Measurements from ENCODE around the gene SPO11. TPM values are rescaled to one million over a fixed set of nuclear protein-coding genes. Genes with fewer than 3 reads are reported as not detected.

Gene SPO11
- total RNA-seq, 2 experiments from 2014 or later = not detected

GRCh38 chr20:57389695-57390603, 60.3 kb downstream of the SPO11 start:
- H3K36me3 Mint-ChIP-seq (ENCODE audit: low read depth) = peaks cover 26% of the 10 kb centered on the region
- peak overlapping the region; percentile 79 for H3K4me3 Mint-ChIP-seq
- ChIA-PET CTCF (interaction anchor here (0.8 to 2.5 kb wide), 12 partner anchors 9 to 985 kb away, joined by 3 to 20 read pairs (median 5); no protein-coding TSS in a partner anchor), POLR2A (interaction anchor here (0.6 to 2.6 kb wide), 8 partner anchors 9 to 1261 kb away, joined by 3 to 18 read pairs (median 4); partner anchors contain the start of genes RAE1, STX16 and ZBP1)
- H3K4me1 Mint-ChIP-seq (ENCODE audit: low read depth) = peaks cover 41% of the 10 kb centered on the region
- DNase-seq (peak; percentile 68), ATAC-seq (peak; percentile 9)
- no peaks in the 10 kb centered on the region for H3K27me3 Mint-ChIP-seq (ENCODE audit: low read depth)
- H3K9me3 Mint-ChIP-seq (ENCODE audit: insufficient read depth) = no peaks in the 10 kb centered on the region
- H3K27ac Mint-ChIP-seq = peak overlapping the region; percentile 90

GRCh38 chr20:57390604-57391438, 61.2 kb downstream of the SPO11 start, which contains the start of gene RBM38:
RBM38 (plus strand) TSS chr20:57391396; CDS start chr20:57391582, 186 bp downstream.
- ChIA-PET POLR2A (interaction anchor here (0.6 to 2.6 kb wide), 9 partner anchors 8 to 1261 kb away, joined by 3 to 18 read pairs (median 3); partner anchors contain the start of genes RAE1, STX16 and ZBP1), CTCF (interaction anchor here (1.0 to 2.5 kb wide), 8 partner anchors 8 to 229 kb away, joined by 4 to 20 read pairs (median 8); no protein-coding TSS in a partner anchor)
- H3K36me3 Mint-ChIP-seq (ENCODE audit: low read depth) = peaks cover 33% of the 10 kb centered on the region
- no peaks in the 10 kb centered on the region for H3K9me3 Mint-ChIP-seq (ENCODE audit: insufficient read depth)
- peak; percentile 62 for ATAC-seq
- H3K4me3 Mint-ChIP-seq = peak within 1 kb of the TSS; percentile 93
- H3K27me3 Mint-ChIP-seq (ENCODE audit: low read depth) = no peaks in the 10 kb centered on the region
- peak within 1 kb of the TSS; percentile 95 for H3K27ac Mint-ChIP-seq
- H3K4me1 Mint-ChIP-seq (ENCODE audit: low read depth) = peaks cover 47% of the 10 kb centered on the region
- peak; percentile 79 for DNase-seq

GRCh38 chr20:57391439-57392301, 62.1 kb downstream of the SPO11 start:
- H3K9me3 Mint-ChIP-seq (ENCODE audit: insufficient read depth) = no peaks in the 10 kb centered on the region
- H3K27me3 Mint-ChIP-seq (ENCODE audit: low read depth) = no peaks in the 10 kb centered on the region
- peak overlapping the region; percentile 95 for H3K27ac Mint-ChIP-seq
- peak overlapping the region; percentile 93 for H3K4me3 Mint-ChIP-seq
- ATAC-seq (peak; percentile 4), DNase-seq (peak; percentile 39)
- CTCF ChIA-PET = interaction anchor here (0.7 to 1.5 kb wide), 10 partner anchors 9 to 915 kb away, joined by 3 to 7 read pairs (median 3); no protein-coding TSS in a partner anchor
- H3K4me1 Mint-ChIP-seq (ENCODE audit: low read depth) = peaks cover 56% of the 10 kb centered on the region
- POLR2A ChIA-PET = interaction anchor here (0.7 to 2.6 kb wide), 21 partner anchors 7 to 1767 kb away, joined by 3 to 19 read pairs (median 4); partner anchors contain the start of genes RAE1, STX16 and ZBP1
- H3K36me3 Mint-ChIP-seq (ENCODE audit: low read depth) = peaks cover 40% of the 10 kb centered on the region

GRCh38 chr20:57392512-57393271, 63.1 kb downstream of the SPO11 start:
- ChIA-PET CTCF (interaction anchor here (0.7 to 1.5 kb wide), 10 partner anchors 10 to 914 kb away, joined by 3 to 7 read pairs (median 4); no protein-coding TSS in a partner anchor), POLR2A (interaction anchor here (0.7 to 2.0 kb wide), 14 partner anchors 9 to 1766 kb away, joined by 3 to 19 read pairs (median 4); no protein-coding TSS in a partner anchor)
- H3K4me1 Mint-ChIP-seq (ENCODE audit: low read depth) = peaks cover 66% of the 10 kb centered on the region
- H3K4me3 Mint-ChIP-seq = peak overlapping the region; percentile 93
- H3K9me3 Mint-ChIP-seq (ENCODE audit: insufficient read depth) = no peaks in the 10 kb centered on the region
- peak; percentile 93 for DNase-seq
- H3K27me3 Mint-ChIP-seq (ENCODE audit: low read depth) = no peaks in the 10 kb centered on the region
- peaks cover 50% of the 10 kb centered on the region for H3K36me3 Mint-ChIP-seq (ENCODE audit: low read depth)
- ATAC-seq = peak; percentile 57
- H3K27ac Mint-ChIP-seq = peak overlapping the region; percentile 95

Small RNAs within 50 kb of the gene (microRNA-seq; reads per million reads assigned to microRNA genes)
- not detected for gene MIR4325

Other genes with a start within 250 kb of the SPO11 start
- gene BMP7, start 63.2 kb upstream of the SPO11 start, total RNA-seq = not detected
- gene RAE1, start 21.5 kb downstream of the SPO11 start, total RNA-seq = 10 to 100 TPM; 35.0 to 37.2 TPM
- 10 to 100 TPM; 53.8 to 57.1 TPM for gene RBM38, start 61.6 kb downstream of the SPO11 start, total RNA-seq
- not detected for gene CTCFL, start 195.3 kb downstream of the SPO11 start, total RNA-seq
- gene PCK1, start 231.3 kb downstream of the SPO11 start, total RNA-seq = not detected

All from activated CD8-positive, alpha-beta T cell treated with anti-CD3 and anti-CD28 coated beads, Interleukin-2, amount 10 ng/mL, durations not matched to agents 7 days and 5 days (primary cell).